WTC11 (cell line): ENCODE results near the gene SPEN. TPM values are rescaled to one million over a fixed set of nuclear protein-coding genes. Genes with fewer than 3 reads are reported as not detected.

Source experiments
- ATAC-seq: fragments of 200-7000 bp; cut with Tn5 transposase; 2 replicates; pipeline ENCODE4 v1.10.0; 2021; ENCODE audit warnings: mild to moderate bottlenecking, moderate library complexity
- CTCF ChIA-PET: fragments of 300-600 bp; sonication (Branson Sonifier 250); formaldehyde crosslinking; loops from one replicate; lab custom pipeline; 2021; ENCODE audit warnings: antibody characterized with exemption; lab: Charles Lee
- POLR2A ChIA-PET: fragments of 350-600 bp; sonication (Branson Sonifier 250); formaldehyde crosslinking; loops from one replicate; lab custom pipeline; 2021; ENCODE audit warnings: antibody characterized with exemption; lab: Charles Lee
- DNase-seq: peaks from one replicate; pipeline ENCODE4 v3.0.0; 2021; ENCODE audit warnings: low spot score
- H3K27ac Mint-ChIP-seq: 2 replicates; pipeline ENCODE4 v1.8.0; 2021; ENCODE audit warnings: mixed read lengths
- H3K27me3 Mint-ChIP-seq: 2 replicates; pipeline ENCODE4 v1.8.0; 2021; ENCODE audit warnings: low read depth, mild to moderate bottlenecking, moderate library complexity, mixed read lengths
- H3K36me3 Mint-ChIP-seq: 2 replicates; pipeline ENCODE4 v1.8.0; 2021; ENCODE audit warnings: mixed read lengths
- H3K4me1 Mint-ChIP-seq: 2 replicates; pipeline ENCODE4 v1.8.0; 2022; ENCODE audit warnings: mixed read lengths
- H3K4me3 Mint-ChIP-seq: 2 replicates; pipeline ENCODE4 v1.8.0; 2021; ENCODE audit warnings: mild to moderate bottlenecking, moderate library complexity, mixed read lengths
- H3K9me3 Mint-ChIP-seq: 2 replicates; pipeline ENCODE4 v1.8.0; 2021; ENCODE audit warnings: mixed read lengths
- CBFB ChIP-seq: sonication (generic); formaldehyde crosslinking; IDR thresholded peaks from 2 replicates; pipeline ENCODE4 v1.8.1; 2022; ENCODE audit warnings: mild to moderate bottlenecking, low read depth, missing genetic modification reagents
- CREB1 ChIP-seq: sonication (generic); formaldehyde crosslinking; IDR thresholded peaks from 2 replicates; pipeline ENCODE4 v1.8.0; 2023; ENCODE audit warnings: mild to moderate bottlenecking, missing genetic modification reagents
- CTCF ChIP-seq: fragments of 200-600 bp; IDR thresholded peaks from 2 replicates; pipeline ENCODE4 v1.8.0; 2022; ENCODE audit warnings: antibody characterized with exemption
- ERG ChIP-seq: fragments of 250-450 bp; sonication (Bioruptor Pico); IDR thresholded peaks from 2 replicates; pipeline ENCODE4 v1.8.0; 2021; ENCODE audit warnings: mild to moderate bottlenecking
- ESRRA ChIP-seq: sonication (generic); formaldehyde crosslinking; IDR thresholded peaks from 2 replicates; pipeline ENCODE4 v1.8.1; 2022; ENCODE audit warnings: mild to moderate bottlenecking, missing genetic modification reagents, borderline replicate concordance
- FOXK1 ChIP-seq: sonication (generic); formaldehyde crosslinking; IDR thresholded peaks from 2 replicates; pipeline ENCODE4 v1.8.0; 2022; ENCODE audit warnings: mild to moderate bottlenecking, moderate library complexity, missing genetic modification reagents
- GTF2I ChIP-seq: fragments of 250-450 bp; sonication (Bioruptor Pico); conservative IDR thresholded peaks from 2 replicates; pipeline ENCODE4 v1.4.0; 2021; ENCODE audit warnings: mild to moderate bottlenecking
- IRF2 ChIP-seq: sonication (generic); formaldehyde crosslinking; IDR thresholded peaks from 2 replicates; pipeline ENCODE4 v1.8.0; 2022; ENCODE audit warnings: low read depth, missing genetic modification reagents, borderline replicate concordance
- MLX ChIP-seq: sonication (generic); formaldehyde crosslinking; IDR thresholded peaks from 2 replicates; pipeline ENCODE4 v1.8.1; 2023; ENCODE audit warnings: mild to moderate bottlenecking, missing genetic modification reagents, moderate library complexity
- NFATC4 ChIP-seq: fragments of 250-450 bp; sonication (Bioruptor Pico); IDR thresholded peaks from 2 replicates; pipeline ENCODE4 v1.9.0; 2021; ENCODE audit warnings: mild to moderate bottlenecking
- NFYB ChIP-seq: sonication (generic); formaldehyde crosslinking; conservative IDR thresholded peaks from 2 replicates; pipeline ENCODE4 v1.8.0; 2022; ENCODE audit warnings: low read depth, missing genetic modification reagents
- NR1H2 ChIP-seq: sonication (generic); formaldehyde crosslinking; IDR thresholded peaks from 2 replicates; pipeline ENCODE4 v1.9.0; 2021; ENCODE audit warnings: mild to moderate bottlenecking, moderate library complexity, missing genetic modification reagents
- PRDM15 ChIP-seq: sonication (generic); formaldehyde crosslinking; IDR thresholded peaks from 2 replicates; pipeline ENCODE4 v1.8.0; 2022; ENCODE audit warnings: missing genetic modification reagents
- PRRX2 ChIP-seq: fragments of 250-450 bp; sonication (Bioruptor Pico); IDR thresholded peaks from 2 replicates; pipeline ENCODE4 v1.8.0; 2021; ENCODE audit warnings: mild to moderate bottlenecking
- RORB ChIP-seq: fragments of 250-450 bp; sonication (Bioruptor Pico); IDR thresholded peaks from 2 replicates; pipeline ENCODE4 v1.9.0; 2021; ENCODE audit warnings: mild to moderate bottlenecking
- TP53 ChIP-seq: sonication (generic); formaldehyde crosslinking; IDR thresholded peaks from 2 replicates; pipeline ENCODE4 v1.8.1; 2023; ENCODE audit warnings: mild to moderate bottlenecking, missing genetic modification reagents
- ZNF121 ChIP-seq: sonication (generic); formaldehyde crosslinking; IDR thresholded peaks from 2 replicates; pipeline ENCODE4 v1.8.0; 2023; ENCODE audit warnings: missing genetic modification reagents
- ZNF317 ChIP-seq: sonication (generic); formaldehyde crosslinking; IDR thresholded peaks from 2 replicates; pipeline ENCODE4 v1.8.1; 2023; ENCODE audit warnings: low read depth, mild to moderate bottlenecking, moderate library complexity, missing genetic modification reagents, borderline replicate concordance
- ZNF416 ChIP-seq: fragments of 250-450 bp; sonication (Bioruptor Pico); IDR thresholded peaks from 2 replicates; pipeline ENCODE4 v1.9.0; 2021; ENCODE audit warnings: mild to moderate bottlenecking, inconsistent platforms
- total RNA-seq: library from RNA; stranded (reverse); gene quantifications from 3 replicates; pipeline ENCODE4 v1.2.3, GENCODE V29; 2021

SPEN gene
- total RNA-seq, 1 experiment from 2014 or later = 48.8 TPM

- ATAC-seq = no peak
- CTCF ChIA-PET = interaction anchor here (0.7 to 1.8 kb wide), 3 partner anchors 9 to 152 kb away, joined by 3 to 6 read pairs (median 4); no protein-coding TSS in a partner anchor
- peaks cover 9% of the 10 kb centered on the region for H3K4me1 Mint-ChIP-seq
Observed at GRCh38 chr1:15943992-15944307, 96.4 kb downstream of the SPEN start.

GRCh38 chr1:15944308-15945010, 97.0 kb downstream of the SPEN start:
- Mint-ChIP-seq H3K9me3 (no peaks in the 10 kb centered on the region), H3K4me3 (no peak overlapping the region), H3K27ac (no peak overlapping the region), H3K4me1 (peaks cover 14% of the 10 kb centered on the region), H3K36me3 (peaks cover 17% of the 10 kb centered on the region), H3K27me3 (no peaks in the 10 kb centered on the region)
- no peak for ATAC-seq
- ChIA-PET POLR2A (no interaction called here), CTCF (interaction anchor here (0.6 to 1.8 kb wide), 5 partner anchors 9 to 203 kb away, joined by 3 to 6 read pairs (median 3); no protein-coding TSS in a partner anchor)
- no peak for DNase-seq
- TF ChIP-seq ZNF121 (no peak), CREB1 (CRISPR knock-in tag) (no peak), TP53 (CRISPR knock-in tag) (no peak), GTF2I (no peak), PRRX2 (no peak), ESRRA (CRISPR knock-in tag) (no peak), RORB (CRISPR knock-in tag) (no peak), FOXK1 (no peak), MLX (CRISPR knock-in tag) (no peak), CTCF (no peak), ZNF317 (CRISPR knock-in tag) (no peak), ERG (CRISPR knock-in tag) (no peak), IRF2 (CRISPR knock-in tag) (no peak)

More at GRCh38 chr1:15943992-15944307, 96.4 kb downstream of the SPEN start:
- POLR2A ChIA-PET = no interaction called here
- no peak for TF ChIP-seq PRDM15 (CRISPR knock-in tag)
- no peak for TF ChIP-seq ZNF416 (CRISPR knock-in tag)
- TF ChIP-seq NR1H2 (CRISPR knock-in tag) = no peak
- TF ChIP-seq NFATC4 = no peak
- TF ChIP-seq CBFB (CRISPR knock-in tag) = no peak
- TF ChIP-seq NFYB (CRISPR knock-in tag) = no peak
- H3K27ac Mint-ChIP-seq = no peak overlapping the region
- H3K36me3 Mint-ChIP-seq = peaks cover 22% of the 10 kb centered on the region
- H3K9me3 Mint-ChIP-seq = no peaks in the 10 kb centered on the region
- no peak overlapping the region for H3K4me3 Mint-ChIP-seq
- DNase-seq = no peak
- no peaks in the 10 kb centered on the region for H3K27me3 Mint-ChIP-seq
